Heart left ventricle (tissue), 13 donors: ENCODE results near the gene BBS4.
"Not testable (repeated sequence)": the region's sequence is repeated elsewhere in the genome, so short reads cannot be mapped to it uniquely, and the experiment has no call there.

ENCODE experiments used
- CTCF ChIP-seq, 12 donors: fragments of 200-600 bp; sonication (generic) in 4 of 12; IDR thresholded peaks; one replicate each; pipeline versions ENCODE4 v1.5.0 to v1.8.0; 2018 to 2022; ENCODE audit warnings: antibody characterized with exemption in 12 of 12, mild to moderate bottlenecking in 5 of 12
- POLR2A ChIP-seq, 2 donors: fragments of 450-650 bp; IDR thresholded peaks; one replicate each; pipeline ENCODE4 v1.6.1; 2017; ENCODE audit warnings: antibody characterized with exemption in 2 of 2, mild to moderate bottlenecking in 2 of 2, moderate library complexity in 2 of 2
- donor health status: ischemic (EF 13 %, LVEDD 7.1; RV severe dilation, severe dysfunction).
- donor health status: DM: no; HTN: yes; CAD: no.
- donor health status: DM: no; HTN: no; CAD: no.
- donor health status: ischemic (EF 25% LVEDD 6.9; RV normal size, moderate dysfunction).
- donor health status: ischemic (EF 25% LVEDD 5.7; RV mildly dilated, moderate dysfunction).
- donor health status: ischemic (EF 35%, LVEDD 5.7; RV mildly dilated, moderate dysfunction).
- donor health status: nonischemic (EF 11% LVEDD 7.7; RV severe dilation, severe dysfunction).
- donor health status: DM: yes; HTN: yes; CAD: no.
- donor health status: PGD.
- donor health status: ischemic (EF 29% LVEDD 5.4; RV normal size, mild dysfunction).
- donor health status: nonischemic (EF 23%, LVEDD 6.1; RV moderate dilation, normal function).

DNA sequence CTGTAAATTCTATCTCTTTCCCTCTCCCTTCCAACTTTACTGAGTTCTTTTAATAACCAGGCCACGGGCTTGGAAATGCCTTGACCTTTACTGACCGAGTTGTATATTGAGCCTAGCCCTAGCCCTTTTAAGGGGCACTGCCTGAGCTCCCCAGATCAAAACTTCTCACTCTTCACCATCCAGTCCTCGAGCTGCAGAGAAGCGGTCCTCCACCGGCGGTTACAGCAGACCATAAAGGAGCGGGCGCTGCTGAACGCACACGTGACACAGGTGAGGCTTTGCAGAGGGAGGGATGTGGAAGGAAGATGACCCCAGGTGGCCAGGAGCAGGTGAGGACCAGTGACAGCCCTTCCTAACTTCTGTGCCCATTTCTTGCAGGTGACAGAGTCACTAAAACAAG is 24.9 kb upstream of the BBS4 start:
- not testable (repeated sequence) for TF ChIP-seq POLR2A, CTCF (IDR thresholded peaks at IDR 0.05)
